Measurements from ENCODE around the gene CEP112.

Gene CEP112

GRCh38 chr17:66146394-66146793 lies 45.5 kb downstream of the CEP112 start:
- H3K9me3 Mint-ChIP-seq (ENCODE audit: low read depth) = no peaks in the 10 kb centered on the region
- no peak overlapping the region for H3K27ac Mint-ChIP-seq
- H3K27me3 Mint-ChIP-seq = no peaks in the 10 kb centered on the region
- peaks cover 3% of the 10 kb centered on the region for H3K4me1 Mint-ChIP-seq (ENCODE audit: low read depth)
- no peak overlapping the region for H3K4me3 Mint-ChIP-seq
- peaks cover 2% of the 10 kb centered on the region for H3K36me3 Mint-ChIP-seq

GRCh38 chr17:66143657-66144282 lies 48.2 kb downstream of the CEP112 start:
- Mint-ChIP-seq H3K4me3 (no peak overlapping the region), H3K4me1 (ENCODE audit: low read depth) (no peaks in the 10 kb centered on the region), H3K27me3 (no peaks in the 10 kb centered on the region), H3K27ac (no peak overlapping the region), H3K9me3 (ENCODE audit: low read depth) (no peaks in the 10 kb centered on the region), H3K36me3 (peaks cover 2% of the 10 kb centered on the region)

- peaks cover 1% of the 10 kb centered on the region for H3K36me3 Mint-ChIP-seq
- H3K27ac Mint-ChIP-seq = no peak overlapping the region
- no peaks in the 10 kb centered on the region for H3K27me3 Mint-ChIP-seq
- H3K4me1 Mint-ChIP-seq (ENCODE audit: low read depth) = no peaks in the 10 kb centered on the region
- peaks cover 1% of the 10 kb centered on the region for H3K9me3 Mint-ChIP-seq (ENCODE audit: low read depth)
- no peak overlapping the region for H3K4me3 Mint-ChIP-seq
Observed at GRCh38 chr17:66142428-66142827, 49.5 kb downstream of the CEP112 start.

- no peak overlapping the region for H3K27ac Mint-ChIP-seq
- H3K36me3 Mint-ChIP-seq = peaks cover 4% of the 10 kb centered on the region
- H3K4me1 Mint-ChIP-seq (ENCODE audit: low read depth) = no peaks in the 10 kb centered on the region
- no peaks in the 10 kb centered on the region for H3K27me3 Mint-ChIP-seq
- H3K4me3 Mint-ChIP-seq = no peak overlapping the region
- H3K9me3 Mint-ChIP-seq (ENCODE audit: low read depth) = peaks cover 7% of the 10 kb centered on the region
Observed at GRCh38 chr17:66138120-66138519, 53.8 kb downstream of the CEP112 start.

- H3K27ac Mint-ChIP-seq = no peak overlapping the region
- peaks cover 7% of the 10 kb centered on the region for H3K9me3 Mint-ChIP-seq (ENCODE audit: low read depth)
- H3K36me3 Mint-ChIP-seq = peaks cover 4% of the 10 kb centered on the region
- H3K4me3 Mint-ChIP-seq = no peak overlapping the region
- no peaks in the 10 kb centered on the region for H3K4me1 Mint-ChIP-seq (ENCODE audit: low read depth)
- no peaks in the 10 kb centered on the region for H3K27me3 Mint-ChIP-seq
Observed at GRCh38 chr17:66135896-66136295, 56.0 kb downstream of the CEP112 start.

- Mint-ChIP-seq H3K27ac (no peak overlapping the region), H3K4me1 (ENCODE audit: low read depth) (no peaks in the 10 kb centered on the region), H3K27me3 (no peaks in the 10 kb centered on the region), H3K4me3 (no peak overlapping the region), H3K36me3 (peaks cover 4% of the 10 kb centered on the region), H3K9me3 (ENCODE audit: low read depth) (peaks cover 7% of the 10 kb centered on the region)
Observed at GRCh38 chr17:66135219-66135618, 56.7 kb downstream of the CEP112 start.

- H3K27me3 Mint-ChIP-seq = peaks cover 2% of the 10 kb centered on the region
- no peaks in the 10 kb centered on the region for H3K36me3 Mint-ChIP-seq
- H3K4me3 Mint-ChIP-seq = no peak overlapping the region
- no peaks in the 10 kb centered on the region for H3K9me3 Mint-ChIP-seq (ENCODE audit: low read depth)
- H3K4me1 Mint-ChIP-seq (ENCODE audit: low read depth) = no peaks in the 10 kb centered on the region
- H3K27ac Mint-ChIP-seq = no peak overlapping the region
Observed at GRCh38 chr17:66129759-66130158, 62.2 kb downstream of the CEP112 start.

GRCh38 chr17:66126231-66126630 lies 65.7 kb downstream of the CEP112 start:
- H3K4me1 Mint-ChIP-seq (ENCODE audit: low read depth) = no peaks in the 10 kb centered on the region
- peaks cover 2% of the 10 kb centered on the region for H3K36me3 Mint-ChIP-seq
- no peak overlapping the region for H3K4me3 Mint-ChIP-seq
- peaks cover 3% of the 10 kb centered on the region for H3K9me3 Mint-ChIP-seq (ENCODE audit: low read depth)
- no peak overlapping the region for H3K27ac Mint-ChIP-seq
- H3K27me3 Mint-ChIP-seq = peaks cover 2% of the 10 kb centered on the region

GRCh38 chr17:66123163-66123562 lies 68.8 kb downstream of the CEP112 start:
- H3K9me3 Mint-ChIP-seq (ENCODE audit: low read depth) = peaks cover 12% of the 10 kb centered on the region
- peaks cover 2% of the 10 kb centered on the region for H3K27me3 Mint-ChIP-seq
- H3K36me3 Mint-ChIP-seq = peaks cover 8% of the 10 kb centered on the region
- H3K4me3 Mint-ChIP-seq = no peak overlapping the region
- H3K27ac Mint-ChIP-seq = no peak overlapping the region
- H3K4me1 Mint-ChIP-seq (ENCODE audit: low read depth) = no peaks in the 10 kb centered on the region

- H3K27me3 Mint-ChIP-seq = no peaks in the 10 kb centered on the region
- H3K27ac Mint-ChIP-seq = no peak overlapping the region
- peaks cover 11% of the 10 kb centered on the region for H3K36me3 Mint-ChIP-seq
- no peaks in the 10 kb centered on the region for H3K4me1 Mint-ChIP-seq (ENCODE audit: low read depth)
- no peak overlapping the region for H3K4me3 Mint-ChIP-seq
- H3K9me3 Mint-ChIP-seq (ENCODE audit: low read depth) = peaks cover 19% of the 10 kb centered on the region
Observed at GRCh38 chr17:66115246-66115645, 76.7 kb downstream of the CEP112 start.

- Mint-ChIP-seq H3K27me3 (no peaks in the 10 kb centered on the region), H3K36me3 (peaks cover 8% of the 10 kb centered on the region), H3K4me1 (ENCODE audit: low read depth) (no peaks in the 10 kb centered on the region), H3K27ac (no peak overlapping the region), H3K4me3 (no peak overlapping the region), H3K9me3 (ENCODE audit: low read depth) (peaks cover 15% of the 10 kb centered on the region)
Observed at GRCh38 chr17:66114609-66115008, 77.3 kb downstream of the CEP112 start.

- H3K4me1 Mint-ChIP-seq (ENCODE audit: low read depth) = no peaks in the 10 kb centered on the region
Observed at GRCh38 chr17:66107731-66108130, 84.2 kb downstream of the CEP112 start.

GRCh38 chr17:66098040-66098439 lies 93.9 kb downstream of the CEP112 start:
- Mint-ChIP-seq H3K36me3 (no peaks in the 10 kb centered on the region), H3K27ac (no peak overlapping the region)

More at GRCh38 chr17:66107731-66108130, 84.2 kb downstream of the CEP112 start:
- no peaks in the 10 kb centered on the region for H3K27me3 Mint-ChIP-seq
- peaks cover 20% of the 10 kb centered on the region for H3K9me3 Mint-ChIP-seq (ENCODE audit: low read depth)
- H3K27ac Mint-ChIP-seq = no peak overlapping the region
- H3K36me3 Mint-ChIP-seq = peaks cover 12% of the 10 kb centered on the region
- no peak overlapping the region for H3K4me3 Mint-ChIP-seq

GRCh38 chr17:66094727-66095126 lies 97.2 kb downstream of the CEP112 start:
- no peaks in the 10 kb centered on the region for H3K4me1 Mint-ChIP-seq (ENCODE audit: low read depth)
- H3K4me3 Mint-ChIP-seq = no peak overlapping the region
- H3K27ac Mint-ChIP-seq = no peak overlapping the region
- H3K27me3 Mint-ChIP-seq = no peaks in the 10 kb centered on the region
- H3K9me3 Mint-ChIP-seq (ENCODE audit: low read depth) = peaks cover 10% of the 10 kb centered on the region
- H3K36me3 Mint-ChIP-seq = peaks cover 2% of the 10 kb centered on the region

More at GRCh38 chr17:66098040-66098439, 93.9 kb downstream of the CEP112 start:
- no peaks in the 10 kb centered on the region for H3K4me1 Mint-ChIP-seq (ENCODE audit: low read depth)
- H3K4me3 Mint-ChIP-seq = no peak overlapping the region
- peaks cover 4% of the 10 kb centered on the region for H3K9me3 Mint-ChIP-seq (ENCODE audit: low read depth)
- no peaks in the 10 kb centered on the region for H3K27me3 Mint-ChIP-seq

GRCh38 chr17:66091445-66092080 lies 100.4 kb downstream of the CEP112 start:
- H3K36me3 Mint-ChIP-seq = peaks cover 11% of the 10 kb centered on the region
- H3K27ac Mint-ChIP-seq = no peak overlapping the region
- no peak overlapping the region for H3K4me3 Mint-ChIP-seq

GRCh38 chr17:66089764-66090163 lies 102.2 kb downstream of the CEP112 start:
- no peaks in the 10 kb centered on the region for H3K4me1 Mint-ChIP-seq (ENCODE audit: low read depth)
- peaks cover 16% of the 10 kb centered on the region for H3K9me3 Mint-ChIP-seq (ENCODE audit: low read depth)
- H3K27ac Mint-ChIP-seq = no peak overlapping the region
- no peak overlapping the region for H3K4me3 Mint-ChIP-seq
- H3K36me3 Mint-ChIP-seq = peaks cover 11% of the 10 kb centered on the region
- no peaks in the 10 kb centered on the region for H3K27me3 Mint-ChIP-seq

More at GRCh38 chr17:66091445-66092080, 100.4 kb downstream of the CEP112 start:
- no peaks in the 10 kb centered on the region for H3K4me1 Mint-ChIP-seq (ENCODE audit: low read depth)
- H3K9me3 Mint-ChIP-seq (ENCODE audit: low read depth) = peaks cover 16% of the 10 kb centered on the region
- no peaks in the 10 kb centered on the region for H3K27me3 Mint-ChIP-seq
